AG04450 (cell line): ENCODE results near the gene TAF4. TPM values are rescaled to one million over a fixed set of nuclear protein-coding genes. Genes with fewer than 3 reads are reported as not detected.
"Not testable (repeated sequence)": the region's sequence is repeated elsewhere in the genome, so short reads cannot be mapped to it uniquely, and the experiment has no call there.

Source experiments
- CTCF ChIA-PET: fragments of 300-600, 350-600 bp; formaldehyde crosslinking; extraction: SDS; loops from one replicate; lab custom pipeline; 2022; ENCODE audit warnings: antibody characterized with exemption, inconsistent platforms; lab: Charles Lee
- POLR2A ChIA-PET: fragments of 350-600 bp; formaldehyde crosslinking; extraction: SDS; loops from one replicate; lab custom pipeline; 2021; ENCODE audit warnings: antibody characterized with exemption, inconsistent platforms; lab: Yijun Ruan, JAX
- DNase-seq: peaks from one replicate; pipeline ENCODE4 v3.0.0-alpha.2; 2011; ENCODE audit warnings: low read depth, low spot score
- H3K27ac ChIP-seq: one replicate; pipeline ENCODE4 v1.5.1; 2012; ENCODE audit warnings: low read depth, low read length, control low read depth
- H3K27me3 ChIP-seq: one replicate; pipeline ENCODE4 v1.6.0; 2012; ENCODE audit warnings: low read length; ENCODE audit not compliant: control insufficient read depth, insufficient read depth
- H3K4me3 ChIP-seq: 2 replicates; pipeline ENCODE4 v1.5.1; 2011; ENCODE audit warnings: mild to moderate bottlenecking, low read depth, low read length, control low read depth
- H3K9me3 ChIP-seq: 2 replicates; pipeline ENCODE4 v1.5.1; 2012; ENCODE audit warnings: low read length; ENCODE audit not compliant: control insufficient read depth, insufficient read depth
- CTCF ChIP-seq: IDR thresholded peaks from 2 replicates; pipeline ENCODE4 v1.5.1; 2011; ENCODE audit warnings: low read depth, low read length, control low read depth, inconsistent platforms
- polyA plus RNA-seq: library from polyadenylated mRNA; depleted of rRNA; stranded (reverse); fragments of >200 nt; gene quantifications from 2 replicates; pipeline ENCODE4 v1.2.3, GENCODE V29; 2011

The TAF4 gene
- polyA plus RNA-seq, 1 experiment = 2.7 TPM

- POLR2A ChIA-PET = no interaction called here
- Histone ChIP-seq H3K4me3 (no peak overlapping the region), H3K9me3 (peaks cover 10% of the 10 kb centered on the region), H3K27ac (no peak overlapping the region), H3K27me3 (no peaks in the 10 kb centered on the region)
- no peak for DNase-seq
- no peak for TF ChIP-seq CTCF
- CTCF ChIA-PET = no interaction called here
These were observed 90.1 kb downstream of the TAF4 start for GRCh38 chr20:61975407-61976129.

GRCh38 chr20:61974357-61974665 lies 91.4 kb downstream of the TAF4 start:
- DNase-seq = no peak
- no peak for TF ChIP-seq CTCF
- CTCF ChIA-PET = no interaction called here
- Histone ChIP-seq H3K27me3 (no peaks in the 10 kb centered on the region), H3K4me3 (no peak overlapping the region), H3K9me3 (peaks cover 10% of the 10 kb centered on the region), H3K27ac (no peak overlapping the region)
- POLR2A ChIA-PET = no interaction called here

GRCh38 chr20:61973515-61974356 lies 91.9 kb downstream of the TAF4 start:
- CTCF ChIA-PET = no interaction called here
- Histone ChIP-seq H3K9me3 (peaks cover 10% of the 10 kb centered on the region), H3K27me3 (no peaks in the 10 kb centered on the region), H3K4me3 (no peak overlapping the region), H3K27ac (no peak overlapping the region)
- TF ChIP-seq CTCF = no peak
- DNase-seq = no peak
- POLR2A ChIA-PET = no interaction called here

GRCh38 chr20:61972636-61973508 lies 92.8 kb downstream of the TAF4 start:
- Histone ChIP-seq H3K4me3 (no peak overlapping the region), H3K27me3 (no peaks in the 10 kb centered on the region), H3K27ac (no peak overlapping the region), H3K9me3 (peaks cover 10% of the 10 kb centered on the region)
- no peak for DNase-seq
- POLR2A ChIA-PET = no interaction called here
- CTCF ChIA-PET = no interaction called here
- no peak for TF ChIP-seq CTCF

GRCh38 chr20:61971595-61971994 lies 94.1 kb downstream of the TAF4 start:
- CTCF ChIA-PET, H3K27ac ChIP-seq, H3K4me3 ChIP-seq, DNase-seq, H3K27me3 ChIP-seq, POLR2A ChIA-PET: not testable (repeated sequence)
- H3K9me3 ChIP-seq = peaks cover 10% of the 10 kb centered on the region
